ENCODE results near the gene PGBD1.

The PGBD1 gene, protein sequence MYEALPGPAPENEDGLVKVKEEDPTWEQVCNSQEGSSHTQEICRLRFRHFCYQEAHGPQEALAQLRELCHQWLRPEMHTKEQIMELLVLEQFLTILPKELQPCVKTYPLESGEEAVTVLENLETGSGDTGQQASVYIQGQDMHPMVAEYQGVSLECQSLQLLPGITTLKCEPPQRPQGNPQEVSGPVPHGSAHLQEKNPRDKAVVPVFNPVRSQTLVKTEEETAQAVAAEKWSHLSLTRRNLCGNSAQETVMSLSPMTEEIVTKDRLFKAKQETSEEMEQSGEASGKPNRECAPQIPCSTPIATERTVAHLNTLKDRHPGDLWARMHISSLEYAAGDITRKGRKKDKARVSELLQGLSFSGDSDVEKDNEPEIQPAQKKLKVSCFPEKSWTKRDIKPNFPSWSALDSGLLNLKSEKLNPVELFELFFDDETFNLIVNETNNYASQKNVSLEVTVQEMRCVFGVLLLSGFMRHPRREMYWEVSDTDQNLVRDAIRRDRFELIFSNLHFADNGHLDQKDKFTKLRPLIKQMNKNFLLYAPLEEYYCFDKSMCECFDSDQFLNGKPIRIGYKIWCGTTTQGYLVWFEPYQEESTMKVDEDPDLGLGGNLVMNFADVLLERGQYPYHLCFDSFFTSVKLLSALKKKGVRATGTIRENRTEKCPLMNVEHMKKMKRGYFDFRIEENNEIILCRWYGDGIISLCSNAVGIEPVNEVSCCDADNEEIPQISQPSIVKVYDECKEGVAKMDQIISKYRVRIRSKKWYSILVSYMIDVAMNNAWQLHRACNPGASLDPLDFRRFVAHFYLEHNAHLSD

DNA sequence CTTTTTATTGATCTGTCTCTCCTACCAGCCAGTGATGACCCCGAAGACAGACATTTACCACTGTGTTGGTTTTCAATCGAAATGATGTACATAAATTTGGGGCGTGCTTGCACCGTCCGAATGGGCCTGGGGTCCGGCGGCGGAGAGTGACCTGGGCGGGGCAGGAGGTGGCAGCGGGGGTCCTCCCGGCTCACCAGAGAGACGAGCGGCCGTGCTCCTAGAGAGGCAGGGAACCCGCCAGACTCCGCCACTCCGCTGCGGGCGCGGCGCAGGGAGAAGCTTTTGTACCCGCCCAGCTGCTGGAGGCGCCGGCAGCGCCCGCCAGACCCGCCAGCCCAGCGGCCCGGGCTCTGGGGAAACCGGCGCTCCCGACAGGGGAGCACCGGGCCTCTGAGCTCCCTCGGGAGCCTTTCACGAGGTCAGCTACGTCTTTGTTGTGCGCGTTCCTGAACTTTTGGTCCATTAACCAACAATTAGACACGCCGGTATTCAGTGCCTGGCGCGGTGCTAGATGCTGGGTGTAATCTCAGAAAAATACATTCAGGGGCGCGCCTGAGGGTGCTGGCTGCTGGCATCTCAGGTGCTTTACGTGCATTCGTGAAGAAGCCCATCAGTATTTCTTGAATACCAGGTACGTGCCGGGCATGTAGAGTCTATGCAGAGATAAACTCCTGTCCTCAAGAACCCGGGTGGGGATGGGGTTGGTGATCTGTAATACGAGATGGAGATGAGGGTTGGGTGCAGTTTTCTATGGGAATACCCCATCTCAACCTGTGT lies at the start of gene PGBD1:
PGBD1 (plus strand) TSS at position 285 of the 777 bp plus-strand sequence. CDS start 2,242 bp downstream, outside the sequence.
- DNase-seq, result peak; percentile 61

DNA sequence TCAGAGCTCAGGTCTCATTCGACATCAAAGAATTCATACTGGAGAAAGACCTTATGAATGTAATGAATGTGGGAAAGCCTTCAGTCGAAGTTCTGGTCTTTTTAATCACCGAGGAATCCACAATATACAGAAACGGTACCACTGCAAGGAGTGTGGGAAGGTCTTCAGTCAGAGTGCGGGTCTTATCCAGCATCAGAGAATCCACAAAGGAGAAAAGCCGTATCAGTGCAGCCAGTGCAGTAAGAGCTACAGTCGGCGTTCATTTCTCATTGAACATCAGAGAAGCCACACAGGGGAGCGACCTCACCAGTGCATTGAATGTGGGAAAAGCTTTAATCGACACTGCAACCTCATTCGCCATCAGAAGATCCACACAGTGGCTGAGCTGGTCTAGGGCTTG lies 48.6 kb upstream of the PGBD1 start:
- DNase-seq, result no peak

- DNase-seq, result no peak
Measured at GRCh38 chr6:28235912-28236452, 45.4 kb upstream of the PGBD1 start.

- DNase-seq, result no peak
Measured at GRCh38 chr6:28239636-28240035, 41.7 kb upstream of the PGBD1 start.

GRCh38 chr6:28240471-28240870 lies 40.9 kb upstream of the PGBD1 start:
- DNase-seq, result no peak

- no peak for DNase-seq
Measured at GRCh38 chr6:28243946-28244345, 37.4 kb upstream of the PGBD1 start.

GRCh38 chr6:28245206-28245941 lies 36.0 kb upstream of the PGBD1 start:
- no peak for DNase-seq

GRCh38 chr6:28248916-28249315 lies 32.5 kb upstream of the PGBD1 start:
- no peak for DNase-seq

DNA sequence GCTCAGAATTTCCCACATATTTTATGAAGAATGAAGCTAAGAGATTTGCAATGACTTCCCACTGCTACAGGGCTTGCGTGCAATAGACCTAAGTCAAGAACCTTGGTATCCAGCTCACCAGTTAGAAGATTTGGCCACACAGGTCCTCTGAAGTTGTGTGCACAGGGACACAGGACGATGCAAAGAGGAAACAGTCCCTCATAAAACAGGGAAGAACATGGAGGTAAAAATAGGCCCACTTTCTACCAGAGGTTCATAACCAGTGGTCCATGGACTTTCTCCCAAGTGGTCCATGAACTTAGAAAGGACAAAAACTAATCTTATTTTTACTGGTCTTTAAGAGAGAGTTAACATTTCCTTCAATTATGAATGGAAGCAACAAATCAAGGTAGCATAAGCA lies 30.6 kb upstream of the PGBD1 start:
- no peak for DNase-seq

- no peak for DNase-seq
Measured at GRCh38 chr6:28251661-28252008, 29.7 kb upstream of the PGBD1 start.

GRCh38 chr6:28252009-28252975 lies 29.1 kb upstream of the PGBD1 start, which contains the start of gene ZKSCAN4:
Gene ZKSCAN4, minus strand, starts transcription at chr6:28252269. Its CDS starts 289 bp downstream, at chr6:28251980.
- peak; percentile 86 for DNase-seq

DNA sequence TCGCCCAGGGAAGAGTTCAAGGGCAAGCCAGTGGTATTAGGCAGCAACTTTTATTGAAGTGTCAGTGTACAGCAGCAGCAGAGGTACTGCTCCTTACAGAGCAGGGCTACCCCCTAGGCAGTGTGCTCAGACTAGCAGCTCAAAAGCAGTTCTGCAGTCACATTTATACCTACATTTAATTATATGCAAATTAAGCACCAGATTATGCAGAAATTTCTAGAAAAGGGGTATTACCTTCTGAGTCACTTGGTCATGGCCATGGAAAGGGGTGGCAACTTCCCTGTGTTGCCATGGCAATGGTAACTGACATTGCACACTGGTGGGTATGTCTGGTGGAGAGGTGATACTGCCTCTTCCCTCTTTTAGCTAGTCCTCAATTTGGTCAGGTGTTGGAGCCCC lies 27.3 kb upstream of the PGBD1 start:
- no peak for DNase-seq

DNA sequence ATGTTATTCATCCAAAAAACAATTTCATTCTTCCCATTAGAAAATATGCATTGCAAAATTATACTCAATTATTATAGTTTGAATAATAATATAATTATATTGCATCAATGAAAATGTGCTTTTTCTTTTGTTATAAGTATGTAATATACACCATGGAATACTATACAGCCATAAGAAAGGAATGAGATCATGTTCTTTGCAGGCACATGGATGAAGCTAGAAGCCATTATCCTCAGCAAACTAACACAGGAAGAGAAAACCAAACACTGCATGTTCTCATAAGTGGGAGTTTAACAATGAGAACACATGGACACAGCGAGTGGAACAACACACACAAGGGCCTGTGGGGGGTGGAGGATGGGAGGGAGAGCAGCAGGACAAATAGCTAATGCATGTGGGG lies 24.3 kb upstream of the PGBD1 start:
- DNase-seq, result no peak

GRCh38 chr6:28258877-28259777 lies 22.2 kb upstream of the PGBD1 start, which contains the start of gene NKAPL:
Gene NKAPL, plus strand, starts transcription at chr6:28259297. Its CDS starts 75 bp downstream, at chr6:28259372.
- no peak for DNase-seq

- DNase-seq, result no peak
Measured at GRCh38 chr6:28263922-28264321, 17.4 kb upstream of the PGBD1 start.

- DNase-seq, result no peak
Measured at GRCh38 chr6:28264834-28265401, 16.5 kb upstream of the PGBD1 start.

GRCh38 chr6:28266563-28266961 lies 14.8 kb upstream of the PGBD1 start:
- DNase-seq, result no peak

GRCh38 chr6:28266962-28267694 lies 14.2 kb upstream of the PGBD1 start, which contains the start of gene ZSCAN26:
Gene ZSCAN26, plus strand, starts transcription at chr6:28267143. Its CDS starts 4,777 bp downstream, at chr6:28271920.
- peak; percentile 82 for DNase-seq

GRCh38 chr6:28267695-28268059 lies 13.7 kb upstream of the PGBD1 start:
- DNase-seq, result no peak
